SK-N-SH treated with all-trans-retinoic acid at 6 μM for 48 hours (cell line): Measurements from ENCODE around the gene KIF5B.

Experiments
- GLIS3 ChIP-seq: fragments of 250-450 bp; sonication (Bioruptor Pico); IDR thresholded peaks from 2 replicates; pipeline ENCODE4 v1.5.0; 2020; ENCODE audit warnings: mild to moderate bottlenecking, moderate library complexity
- OSR1 ChIP-seq: fragments of 250-450 bp; sonication (Bioruptor Pico); IDR thresholded peaks from 2 replicates; pipeline ENCODE4 v1.8.0; 2022; ENCODE audit warnings: moderate library complexity, mild to moderate bottlenecking, inconsistent platforms
- RARB ChIP-seq: fragments of 250-450 bp; sonication (Bioruptor Pico); IDR thresholded peaks from 2 replicates; pipeline ENCODE4 v1.8.0; 2021; ENCODE audit warnings: mild to moderate bottlenecking, moderate library complexity
- SNAI2 ChIP-seq: fragments of 250-450 bp; sonication (Bioruptor Pico); IDR thresholded peaks from 2 replicates; pipeline ENCODE4 v1.5.0; 2020; ENCODE audit warnings: mild to moderate bottlenecking, moderate library complexity
- TCF4 ChIP-seq: fragments of 250-450 bp; sonication (Bioruptor Pico); IDR thresholded peaks from 2 replicates; pipeline ENCODE4 v1.8.0; 2021; ENCODE audit warnings: mild to moderate bottlenecking, moderate library complexity, borderline replicate concordance
- ZFP3 ChIP-seq: fragments of 250-450 bp; sonication (Bioruptor Pico); IDR thresholded peaks from 2 replicates; pipeline ENCODE4 v1.5.0; 2020; ENCODE audit warnings: mild to moderate bottlenecking, moderate library complexity
- ZNF565 ChIP-seq: fragments of 450-650 bp; formaldehyde crosslinking; conservative IDR thresholded peaks from 2 replicates; pipeline ENCODE4 v1.5.0; 2020; ENCODE audit warnings: low read depth, mild to moderate bottlenecking, moderate library complexity
- ZNF70 ChIP-seq: fragments of 450-650 bp; formaldehyde crosslinking; IDR thresholded peaks from 2 replicates; pipeline ENCODE4 v1.5.0; 2020; ENCODE audit warnings: mild to moderate bottlenecking, moderate library complexity
- TF ChIP-seq, protein P1 (sequence below): fragments of 250-450 bp; sonication (Bioruptor Pico); IDR thresholded peaks from 2 replicates; pipeline ENCODE4 v1.8.0; 2021; ENCODE audit warnings: low read depth, mild to moderate bottlenecking, moderate library complexity, borderline replicate concordance
- TF ChIP-seq, protein P2 (sequence below): fragments of 250-450 bp; sonication (Bioruptor Pico); IDR thresholded peaks from 2 replicates; pipeline ENCODE4 v1.8.0; 2020; ENCODE audit warnings: mild to moderate bottlenecking, moderate library complexity, borderline replicate concordance
- TF ChIP-seq, protein P3 (sequence below): fragments of 250-450 bp; sonication (Bioruptor Pico); IDR thresholded peaks from 2 replicates; pipeline ENCODE4 v1.5.1; 2021; ENCODE audit warnings: mild to moderate bottlenecking, moderate library complexity

DNA sequence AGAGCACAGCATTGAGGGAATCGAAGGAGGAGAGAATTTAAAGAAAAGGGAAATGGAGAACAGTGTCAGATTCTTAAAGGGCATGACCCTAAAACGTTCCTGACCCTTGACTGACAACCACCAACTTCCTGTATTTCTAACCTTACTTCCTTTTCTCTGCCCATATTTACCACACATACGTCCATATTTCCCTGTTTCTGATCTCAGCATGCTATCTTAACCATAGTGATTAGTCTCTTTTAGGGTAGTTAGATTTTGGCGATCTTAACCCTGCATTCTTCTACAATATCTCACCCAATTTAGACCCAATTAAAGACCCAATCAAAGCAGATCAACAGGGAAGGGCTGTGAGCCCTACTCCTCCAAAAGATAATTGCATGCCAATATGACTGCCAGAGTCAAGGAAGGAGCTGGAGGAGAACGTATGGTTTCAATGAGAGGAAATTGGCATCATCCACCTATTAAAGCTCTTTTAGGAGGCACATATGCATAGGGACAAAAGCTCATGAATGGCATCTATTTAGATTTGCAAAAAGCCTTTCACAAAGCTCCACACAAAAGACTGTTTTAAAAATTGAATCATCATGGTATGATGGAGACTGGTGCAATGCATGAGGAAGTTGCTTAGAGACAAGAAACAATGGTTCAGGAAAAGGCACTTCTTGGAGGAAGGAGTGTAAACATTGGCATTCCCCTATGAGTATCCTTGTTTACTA, 78.6 kb downstream of the KIF5B start:
- TF ChIP-seq ZNF70 (CRISPR knock-in tag) (no peak), TCF4 (CRISPR knock-in tag) (no peak), OSR1 (CRISPR knock-in tag) (no peak), RARB (no peak), ZFP3 (no peak), ZNF565 (CRISPR knock-in tag) (no peak), GLIS3 (no peak), SNAI2 (CRISPR knock-in tag) (no peak)
- TF ChIP-seq, protein P1, sequence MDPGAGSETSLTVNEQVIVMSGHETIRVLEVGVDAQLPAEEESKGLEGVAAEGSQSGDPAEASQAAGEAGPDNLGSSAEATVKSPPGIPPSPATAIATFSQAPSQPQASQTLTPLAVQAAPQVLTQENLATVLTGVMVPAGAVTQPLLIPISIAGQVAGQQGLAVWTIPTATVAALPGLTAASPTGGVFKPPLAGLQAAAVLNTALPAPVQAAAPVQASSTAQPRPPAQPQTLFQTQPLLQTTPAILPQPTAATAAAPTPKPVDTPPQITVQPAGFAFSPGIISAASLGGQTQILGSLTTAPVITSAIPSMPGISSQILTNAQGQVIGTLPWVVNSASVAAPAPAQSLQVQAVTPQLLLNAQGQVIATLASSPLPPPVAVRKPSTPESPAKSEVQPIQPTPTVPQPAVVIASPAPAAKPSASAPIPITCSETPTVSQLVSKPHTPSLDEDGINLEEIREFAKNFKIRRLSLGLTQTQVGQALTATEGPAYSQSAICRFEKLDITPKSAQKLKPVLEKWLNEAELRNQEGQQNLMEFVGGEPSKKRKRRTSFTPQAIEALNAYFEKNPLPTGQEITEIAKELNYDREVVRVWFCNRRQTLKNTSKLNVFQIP (CRISPR knock-in tag), result no peak
- TF ChIP-seq, protein P2, sequence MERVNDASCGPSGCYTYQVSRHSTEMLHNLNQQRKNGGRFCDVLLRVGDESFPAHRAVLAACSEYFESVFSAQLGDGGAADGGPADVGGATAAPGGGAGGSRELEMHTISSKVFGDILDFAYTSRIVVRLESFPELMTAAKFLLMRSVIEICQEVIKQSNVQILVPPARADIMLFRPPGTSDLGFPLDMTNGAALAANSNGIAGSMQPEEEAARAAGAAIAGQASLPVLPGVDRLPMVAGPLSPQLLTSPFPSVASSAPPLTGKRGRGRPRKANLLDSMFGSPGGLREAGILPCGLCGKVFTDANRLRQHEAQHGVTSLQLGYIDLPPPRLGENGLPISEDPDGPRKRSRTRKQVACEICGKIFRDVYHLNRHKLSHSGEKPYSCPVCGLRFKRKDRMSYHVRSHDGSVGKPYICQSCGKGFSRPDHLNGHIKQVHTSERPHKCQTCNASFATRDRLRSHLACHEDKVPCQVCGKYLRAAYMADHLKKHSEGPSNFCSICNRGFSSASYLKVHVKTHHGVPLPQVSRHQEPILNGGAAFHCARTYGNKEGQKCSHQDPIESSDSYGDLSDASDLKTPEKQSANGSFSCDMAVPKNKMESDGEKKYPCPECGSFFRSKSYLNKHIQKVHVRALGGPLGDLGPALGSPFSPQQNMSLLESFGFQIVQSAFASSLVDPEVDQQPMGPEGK, result no peak
- TF ChIP-seq, protein P3, sequence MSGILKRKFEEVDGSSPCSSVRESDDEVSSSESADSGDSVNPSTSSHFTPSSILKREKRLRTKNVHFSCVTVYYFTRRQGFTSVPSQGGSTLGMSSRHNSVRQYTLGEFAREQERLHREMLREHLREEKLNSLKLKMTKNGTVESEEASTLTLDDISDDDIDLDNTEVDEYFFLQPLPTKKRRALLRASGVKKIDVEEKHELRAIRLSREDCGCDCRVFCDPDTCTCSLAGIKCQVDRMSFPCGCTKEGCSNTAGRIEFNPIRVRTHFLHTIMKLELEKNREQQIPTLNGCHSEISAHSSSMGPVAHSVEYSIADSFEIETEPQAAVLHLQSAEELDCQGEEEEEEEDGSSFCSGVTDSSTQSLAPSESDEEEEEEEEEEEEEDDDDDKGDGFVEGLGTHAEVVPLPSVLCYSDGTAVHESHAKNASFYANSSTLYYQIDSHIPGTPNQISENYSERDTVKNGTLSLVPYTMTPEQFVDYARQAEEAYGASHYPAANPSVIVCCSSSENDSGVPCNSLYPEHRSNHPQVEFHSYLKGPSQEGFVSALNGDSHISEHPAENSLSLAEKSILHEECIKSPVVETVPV (CRISPR knock-in tag), result no peak
